ENCODE results near the gene PSMA1.

Gene PSMA1

GRCh38 chr11:14529951-14530350 is 9.8 kb upstream of the PSMA1 start:
- DNase-seq (ENCODE audit: low read depth): no peak

GRCh38 chr11:14529321-14529720 is 9.1 kb upstream of the PSMA1 start:
- DNase-seq (ENCODE audit: low read depth): no peak

- no peak for DNase-seq (ENCODE audit: low read depth)
These were observed 2.6 kb upstream of the PSMA1 start for GRCh38 chr11:14522801-14523200.

GRCh38 chr11:14522245-14522644 is 2.1 kb upstream of the PSMA1 start:
- DNase-seq (ENCODE audit: low read depth): no peak

- no peak for DNase-seq (ENCODE audit: low read depth)
These were observed 563 bp upstream of the PSMA1 start for GRCh38 chr11:14520747-14521151.

- DNase-seq (ENCODE audit: low read depth): no peak
These were observed 629 bp downstream of the PSMA1 start for GRCh38 chr11:14519597-14519916.

- no peak for DNase-seq (ENCODE audit: low read depth)
These were observed 1.4 kb downstream of the PSMA1 start for GRCh38 chr11:14518820-14519219.

- DNase-seq (ENCODE audit: low read depth): no peak
These were observed 6.4 kb downstream of the PSMA1 start for GRCh38 chr11:14513800-14514199.

- DNase-seq (ENCODE audit: low read depth): no peak
These were observed 13.7 kb downstream of the PSMA1 start for GRCh38 chr11:14506532-14506931.

GRCh38 chr11:14503023-14503422 is 17.2 kb downstream of the PSMA1 start:
- DNase-seq (ENCODE audit: low read depth): no peak

- DNase-seq (ENCODE audit: low read depth): no peak
These were observed 18.1 kb downstream of the PSMA1 start for GRCh38 chr11:14502039-14502438.

GRCh38 chr11:14500181-14500651 is 20.0 kb downstream of the PSMA1 start:
- peak; percentile 26 for DNase-seq (ENCODE audit: low read depth)

GRCh38 chr11:14499560-14500180 is 20.5 kb downstream of the PSMA1 start, which contains the start of gene COPB1:
COPB1 (minus strand) TSS chr11:14499811; CDS start chr11:14498928, 883 bp downstream.
- peak; percentile 83 for DNase-seq (ENCODE audit: low read depth)

GRCh38 chr11:14499178-14499559 is 21.0 kb downstream of the PSMA1 start:
- DNase-seq (ENCODE audit: low read depth): peak; percentile 11

- no peak for DNase-seq (ENCODE audit: low read depth)
These were observed 39.5 kb downstream of the PSMA1 start for GRCh38 chr11:14480716-14481115.

- no peak for DNase-seq (ENCODE audit: low read depth)
These were observed 49.1 kb downstream of the PSMA1 start for GRCh38 chr11:14471127-14471526.

- no peak for DNase-seq (ENCODE audit: low read depth)
These were observed 56.6 kb downstream of the PSMA1 start for GRCh38 chr11:14463623-14464022.

- DNase-seq (ENCODE audit: low read depth): no peak
These were observed 60.0 kb downstream of the PSMA1 start for GRCh38 chr11:14460147-14460546.

- DNase-seq (ENCODE audit: low read depth): no peak
These were observed 61.8 kb downstream of the PSMA1 start for GRCh38 chr11:14458377-14458776.

GRCh38 chr11:14455648-14456430 is 64.3 kb downstream of the PSMA1 start:
- DNase-seq (ENCODE audit: low read depth): no peak
